Measurements from ENCODE around the gene QRICH1. TPM values are rescaled to one million over a fixed set of nuclear protein-coding genes. Genes with fewer than 3 reads are reported as not detected.

QRICH1 gene
- polyA plus RNA-seq, 1 of the 3 experiments (the other 2 are of a cell fraction) = 58.5 TPM

DNA sequence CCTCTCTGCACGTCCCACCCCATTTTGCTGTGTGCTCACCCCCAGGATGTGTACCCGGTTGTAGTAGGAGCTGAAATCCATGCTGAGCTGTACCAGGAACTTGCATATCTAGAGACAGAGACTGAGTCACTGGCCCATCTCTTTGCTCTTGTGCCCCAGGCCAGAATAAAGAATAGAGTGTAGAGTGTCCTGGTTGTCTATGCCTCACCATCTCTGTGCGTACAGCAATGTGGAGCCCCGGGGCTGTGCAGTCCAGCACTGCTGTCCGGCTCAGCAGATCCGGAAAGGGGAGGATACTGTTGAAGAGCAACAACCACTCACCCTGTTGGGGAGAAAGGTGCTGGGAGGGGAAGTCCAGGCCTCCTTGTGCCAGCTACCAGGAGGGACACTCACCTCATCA lies 78.1 kb downstream of the QRICH1 start (continued):
- TF ChIP-seq, protein P1, sequence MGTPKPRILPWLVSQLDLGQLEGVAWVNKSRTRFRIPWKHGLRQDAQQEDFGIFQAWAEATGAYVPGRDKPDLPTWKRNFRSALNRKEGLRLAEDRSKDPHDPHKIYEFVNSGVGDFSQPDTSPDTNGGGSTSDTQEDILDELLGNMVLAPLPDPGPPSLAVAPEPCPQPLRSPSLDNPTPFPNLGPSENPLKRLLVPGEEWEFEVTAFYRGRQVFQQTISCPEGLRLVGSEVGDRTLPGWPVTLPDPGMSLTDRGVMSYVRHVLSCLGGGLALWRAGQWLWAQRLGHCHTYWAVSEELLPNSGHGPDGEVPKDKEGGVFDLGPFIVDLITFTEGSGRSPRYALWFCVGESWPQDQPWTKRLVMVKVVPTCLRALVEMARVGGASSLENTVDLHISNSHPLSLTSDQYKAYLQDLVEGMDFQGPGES (IDR thresholded peaks at IDR 0.05; ENCODE audit: low read depth, low read length) = no peak
- no peak for TF ChIP-seq GATA2 (CRISPR knock-in tag; IDR thresholded peaks at IDR 0.05)
- no peak for TF ChIP-seq RXRA (IDR thresholded peaks at IDR 0.05; ENCODE audit: borderline replicate concordance, low read depth)
- TF ChIP-seq RCOR1 (IDR thresholded peaks at IDR 0.05; ENCODE audit: low read length) = no peak

DNA sequence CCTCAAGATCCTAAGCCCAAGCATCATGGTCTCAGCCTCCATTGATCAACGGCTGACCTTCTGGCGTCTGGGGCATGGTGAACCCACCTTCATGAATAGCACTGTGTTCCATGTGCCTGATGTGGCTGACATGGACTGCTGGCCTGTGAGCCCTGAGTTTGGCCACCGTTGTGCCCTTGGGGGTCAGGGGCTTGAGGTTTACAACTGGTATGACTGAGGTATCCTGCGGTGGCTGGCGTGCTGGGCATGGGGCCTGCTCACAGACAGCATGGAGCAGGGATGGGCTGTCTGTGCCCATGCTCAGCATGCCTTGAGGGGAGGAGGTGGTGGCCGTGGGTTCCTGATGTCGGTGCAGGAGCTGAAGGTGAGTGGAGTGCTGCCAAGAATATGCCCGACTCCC lies 78.8 kb downstream of the QRICH1 start:
- H3K4me2 ChIP-seq = no peak overlapping the region
- no peak for DNase-seq
- WGBS (ENCODE audit: low lambda C conversion rate) = 83% methylated on average over 7 of the region's 8 CpGs
- no peak overlapping the region for H3K4me3 ChIP-seq (ENCODE audit: low read depth in 2 of 2, low read length in 1 of 2)
- H3K36me3 ChIP-seq (replicated peaks in 1 of 2; ENCODE audit: control insufficient read depth in 1 of 2, insufficient read depth in 2 of 2, low read length in 1 of 2) = peaks cover 5 to 54% of the 10 kb centered on the region in 2 experiments
- no peak overlapping the region for H3K27ac ChIP-seq (ENCODE audit: low read depth in 2 of 2, low read length in 1 of 2)
- H3K79me2 ChIP-seq (ENCODE audit: insufficient read depth) = peaks cover 62% of the 10 kb centered on the region
- H3K27me3 ChIP-seq (ENCODE audit: insufficient read depth) = no peaks in the 10 kb centered on the region
- TF ChIP-seq RCOR1 (IDR thresholded peaks at IDR 0.05; ENCODE audit: low read length) (no peak), CHD2 (IDR thresholded peaks at IDR 0.05; ENCODE audit: low read length, partially characterized antibody) (no peak), NFIC (IDR thresholded peaks at IDR 0.05; ENCODE audit: borderline replicate concordance) (no peak), FOSL2 (IDR thresholded peaks at IDR 0.05; ENCODE audit: borderline replicate concordance, low read depth) (no peak), MXI1 (IDR thresholded peaks at IDR 0.05; ENCODE audit: low read depth, low read length) (no peak), SMC3 (IDR thresholded peaks at IDR 0.05; ENCODE audit: low read depth, low read length) (no peak), FOXJ3 (CRISPR knock-in tag; IDR thresholded peaks at IDR 0.05) (no peak), ELF1 (IDR thresholded peaks at IDR 0.05) (no peak), TCF12 (IDR thresholded peaks at IDR 0.05) (no peak), MEF2A (IDR thresholded peaks at IDR 0.05; ENCODE audit: borderline replicate concordance, low read depth) (no peak), GATA2 (CRISPR knock-in tag; IDR thresholded peaks at IDR 0.05) (no peak)
- TF ChIP-seq, protein P2, sequence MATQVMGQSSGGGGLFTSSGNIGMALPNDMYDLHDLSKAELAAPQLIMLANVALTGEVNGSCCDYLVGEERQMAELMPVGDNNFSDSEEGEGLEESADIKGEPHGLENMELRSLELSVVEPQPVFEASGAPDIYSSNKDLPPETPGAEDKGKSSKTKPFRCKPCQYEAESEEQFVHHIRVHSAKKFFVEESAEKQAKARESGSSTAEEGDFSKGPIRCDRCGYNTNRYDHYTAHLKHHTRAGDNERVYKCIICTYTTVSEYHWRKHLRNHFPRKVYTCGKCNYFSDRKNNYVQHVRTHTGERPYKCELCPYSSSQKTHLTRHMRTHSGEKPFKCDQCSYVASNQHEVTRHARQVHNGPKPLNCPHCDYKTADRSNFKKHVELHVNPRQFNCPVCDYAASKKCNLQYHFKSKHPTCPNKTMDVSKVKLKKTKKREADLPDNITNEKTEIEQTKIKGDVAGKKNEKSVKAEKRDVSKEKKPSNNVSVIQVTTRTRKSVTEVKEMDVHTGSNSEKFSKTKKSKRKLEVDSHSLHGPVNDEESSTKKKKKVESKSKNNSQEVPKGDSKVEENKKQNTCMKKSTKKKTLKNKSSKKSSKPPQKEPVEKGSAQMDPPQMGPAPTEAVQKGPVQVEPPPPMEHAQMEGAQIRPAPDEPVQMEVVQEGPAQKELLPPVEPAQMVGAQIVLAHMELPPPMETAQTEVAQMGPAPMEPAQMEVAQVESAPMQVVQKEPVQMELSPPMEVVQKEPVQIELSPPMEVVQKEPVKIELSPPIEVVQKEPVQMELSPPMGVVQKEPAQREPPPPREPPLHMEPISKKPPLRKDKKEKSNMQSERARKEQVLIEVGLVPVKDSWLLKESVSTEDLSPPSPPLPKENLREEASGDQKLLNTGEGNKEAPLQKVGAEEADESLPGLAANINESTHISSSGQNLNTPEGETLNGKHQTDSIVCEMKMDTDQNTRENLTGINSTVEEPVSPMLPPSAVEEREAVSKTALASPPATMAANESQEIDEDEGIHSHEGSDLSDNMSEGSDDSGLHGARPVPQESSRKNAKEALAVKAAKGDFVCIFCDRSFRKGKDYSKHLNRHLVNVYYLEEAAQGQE (IDR thresholded peaks at IDR 0.05; ENCODE audit: low read depth, low read length) = no peak
- TF ChIP-seq, protein P3, sequence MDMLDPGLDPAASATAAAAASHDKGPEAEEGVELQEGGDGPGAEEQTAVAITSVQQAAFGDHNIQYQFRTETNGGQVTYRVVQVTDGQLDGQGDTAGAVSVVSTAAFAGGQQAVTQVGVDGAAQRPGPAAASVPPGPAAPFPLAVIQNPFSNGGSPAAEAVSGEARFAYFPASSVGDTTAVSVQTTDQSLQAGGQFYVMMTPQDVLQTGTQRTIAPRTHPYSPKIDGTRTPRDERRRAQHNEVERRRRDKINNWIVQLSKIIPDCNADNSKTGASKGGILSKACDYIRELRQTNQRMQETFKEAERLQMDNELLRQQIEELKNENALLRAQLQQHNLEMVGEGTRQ (IDR thresholded peaks at IDR 0.05; ENCODE audit: borderline replicate concordance, low read depth, low read length) = no peak
- no peaks in the 10 kb centered on the region for H3K9me2 ChIP-seq
- CTCF ChIA-PET = interaction anchor here (0.9 to 14.2 kb wide), 5 partner anchors 9 to 117 kb away, joined by 3 to 114 read pairs (median 4); partner anchors contain the start of gene P4HTM
- H3K4me1 ChIP-seq (ENCODE audit: control insufficient read depth in 1 of 2, insufficient read depth in 2 of 2, low read depth in 1 of 2, low read length in 1 of 2) = peaks cover 0 to 23% of the 10 kb centered on the region in 2 experiments; a peak in 1 of 4 replicates
- peaks cover 51% of the 10 kb centered on the region for H4K20me1 ChIP-seq (ENCODE audit: insufficient read depth)
- no peak overlapping the region for H2AFZ ChIP-seq (ENCODE audit: low read depth)
- POLR2A ChIA-PET = interaction anchor here (2.1 to 3.7 kb wide), 2 partner anchors 7 to 14 kb away, joined by 6 to 46 read pairs; partner anchors contain the start of genes IMPDH2 and WDR6
- no peak overlapping the region for H3K9ac ChIP-seq
- H3K9me3 ChIP-seq = no peaks in the 10 kb centered on the region
- peaks cover 28% of the 10 kb centered on the region for H3F3A ChIP-seq (replicated peaks; ENCODE audit: insufficient read depth)

All from SK-N-SH (cell line).